Inferior parietal cortex (tissue), 1 donor: ENCODE measurements around the gene TBC1D5.
"Not testable (repeated sequence)": the region's sequence is repeated elsewhere in the genome, so short reads cannot be mapped to it uniquely, and the experiment has no call there.

Experiments used
- DNase-seq: peaks from one replicate; pipeline ENCODE4 v3.0.0-alpha.2; 2016; ENCODE audit errors: extremely low spot score

Gene TBC1D5

DNA sequence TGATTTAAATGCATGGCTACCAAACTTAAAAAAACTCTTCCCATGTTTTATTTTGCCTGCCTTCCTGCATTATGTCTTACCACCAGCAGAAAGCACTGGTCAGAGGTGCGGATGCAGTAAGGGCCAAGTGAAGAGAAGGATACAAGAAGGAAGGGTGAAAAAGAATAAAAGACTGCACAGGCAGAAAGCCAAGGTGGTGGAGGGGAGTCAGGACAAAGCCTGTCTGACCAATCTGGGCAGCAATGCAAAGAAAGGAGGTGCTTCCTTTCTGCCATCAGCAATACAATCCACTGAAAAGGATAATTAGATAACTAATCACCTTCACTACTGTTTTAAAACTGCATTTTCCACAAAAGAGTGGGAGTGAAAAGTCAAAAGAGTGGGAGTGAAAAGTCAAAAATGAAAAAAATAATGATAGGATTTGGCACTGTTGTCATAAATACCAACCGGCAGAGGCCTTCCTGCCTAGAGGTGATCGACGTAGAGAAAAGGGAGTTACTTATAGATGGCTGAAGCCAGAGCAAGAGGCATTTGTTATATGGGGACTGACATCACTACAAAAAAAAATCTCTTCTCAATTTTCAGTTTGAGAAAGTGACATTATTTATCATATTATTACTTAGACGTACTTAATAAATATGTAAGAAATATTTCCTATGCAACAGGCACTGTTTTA lies 385.3 kb downstream of the TBC1D5 start:
- DNase-seq, result no peak

DNA sequence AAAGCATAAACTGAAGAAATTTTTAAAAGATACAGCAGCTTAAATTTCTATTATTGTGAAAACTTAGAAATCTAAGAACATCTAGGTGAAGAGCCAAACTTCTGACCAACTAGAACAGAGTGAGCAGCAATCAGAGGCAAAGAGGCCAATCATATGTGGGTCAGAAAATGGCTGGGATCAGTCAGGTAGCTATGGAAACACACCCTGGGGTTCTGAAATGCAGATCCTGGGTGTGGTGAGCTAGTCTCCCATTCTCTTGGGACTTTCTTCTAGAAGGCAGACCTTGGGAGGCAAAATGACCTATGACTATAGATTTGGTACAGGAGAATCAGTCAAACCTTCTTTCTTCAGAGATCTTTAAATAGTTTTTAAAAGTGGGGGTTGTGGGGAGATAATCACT lies 385.8 kb downstream of the TBC1D5 start:
- DNase-seq, result no peak

DNA sequence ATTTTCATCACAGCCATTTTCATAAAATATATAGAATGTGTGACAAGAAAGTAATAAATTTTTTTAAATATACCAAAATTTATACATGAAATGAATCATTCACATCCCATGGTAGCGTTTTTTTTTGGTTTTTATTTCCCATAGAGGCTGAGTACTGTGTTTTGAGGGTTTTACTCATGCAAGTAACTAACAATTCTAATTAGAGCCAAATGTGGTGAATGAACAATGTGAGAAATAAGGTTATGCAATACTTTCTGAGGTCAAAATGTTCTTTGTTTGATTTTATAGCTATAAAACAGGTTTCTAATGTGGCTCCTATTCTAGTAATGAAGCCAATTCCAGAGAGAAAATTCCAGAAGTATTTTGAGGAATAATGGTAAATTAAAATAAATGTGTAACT lies 386.8 kb downstream of the TBC1D5 start:
- no peak for DNase-seq

DNA sequence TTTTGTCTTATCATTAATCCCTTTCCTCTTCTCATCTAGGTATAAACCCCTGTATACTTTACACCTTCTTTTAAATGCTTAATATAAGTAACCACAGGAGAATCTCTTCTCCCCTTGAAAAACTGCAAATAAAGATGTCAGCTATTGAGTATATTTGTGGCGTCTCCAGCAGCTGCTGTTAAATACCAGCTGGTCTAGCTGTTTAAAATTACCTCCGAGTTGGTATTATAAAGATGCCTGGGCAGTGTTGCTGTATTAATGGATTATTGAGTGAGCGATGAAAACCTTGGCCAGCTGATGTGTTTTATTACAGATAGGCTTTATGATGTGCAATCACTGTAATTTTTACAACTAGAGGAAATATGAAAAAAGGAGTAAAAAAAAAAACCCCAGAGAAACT lies 388.1 kb downstream of the TBC1D5 start:
- DNase-seq, result no peak

DNA sequence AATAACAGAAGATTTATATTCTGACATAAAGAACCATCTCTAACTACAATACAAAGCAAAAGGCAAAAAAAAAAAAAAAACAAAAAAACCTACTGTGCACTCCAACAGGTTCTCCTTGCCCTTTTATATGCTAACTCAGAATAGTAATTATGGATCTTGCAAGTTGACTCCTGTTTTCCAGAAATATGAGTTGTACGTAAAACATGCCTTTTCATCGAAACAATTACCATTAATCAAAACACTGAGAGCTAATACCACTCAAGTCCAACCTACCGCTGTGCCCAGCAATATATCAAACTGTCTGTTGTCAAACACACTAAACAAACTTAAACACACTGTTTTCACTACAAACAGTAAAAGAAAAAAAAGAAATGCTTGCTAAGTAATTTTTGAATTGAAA lies 389.8 kb downstream of the TBC1D5 start:
- no peak for DNase-seq

- DNase-seq, result not testable (repeated sequence)
These were observed 391.2 kb downstream of the TBC1D5 start for GRCh38 chr3:17351193-17351592.

DNA sequence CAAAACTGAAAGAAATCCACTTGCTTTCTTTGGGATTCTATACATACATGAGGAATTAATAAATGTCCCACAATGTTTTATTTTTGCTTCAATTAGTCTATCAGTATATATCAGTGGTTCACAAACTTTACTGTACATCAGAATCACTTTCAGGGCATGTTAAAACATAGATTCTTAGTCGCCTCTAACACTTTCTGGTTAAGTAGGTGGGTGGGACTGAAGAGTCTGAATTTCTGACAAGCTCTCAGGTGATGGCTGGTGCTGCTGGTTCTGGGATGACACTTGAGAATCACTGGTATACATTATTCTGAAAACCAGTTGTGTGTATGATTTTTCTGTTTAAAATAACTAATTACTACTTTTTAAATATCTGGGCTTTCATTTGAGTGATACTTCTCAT lies 393.3 kb downstream of the TBC1D5 start:
- DNase-seq, result no peak

GRCh38 chr3:17342119-17342518 lies 400.3 kb downstream of the TBC1D5 start:
- no peak for DNase-seq

DNA sequence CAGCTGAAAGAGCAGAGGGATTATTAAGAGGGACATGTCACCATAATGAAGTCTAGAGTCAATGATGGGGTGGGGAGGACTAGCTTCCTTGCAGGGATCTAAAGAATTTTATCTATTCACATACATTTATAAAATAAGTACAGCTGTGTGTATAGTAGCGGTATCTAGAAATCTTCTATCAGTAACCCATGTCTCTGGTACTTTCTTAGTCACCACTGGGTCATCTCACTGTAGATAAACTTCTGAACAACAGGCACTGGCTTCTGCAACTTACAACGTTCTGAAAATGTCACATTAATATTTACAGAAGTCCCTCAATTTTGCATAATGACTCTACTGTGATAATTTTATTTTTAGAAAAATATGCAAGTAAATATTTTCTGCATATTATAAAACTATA lies 401.7 kb downstream of the TBC1D5 start:
- no peak for DNase-seq

DNA sequence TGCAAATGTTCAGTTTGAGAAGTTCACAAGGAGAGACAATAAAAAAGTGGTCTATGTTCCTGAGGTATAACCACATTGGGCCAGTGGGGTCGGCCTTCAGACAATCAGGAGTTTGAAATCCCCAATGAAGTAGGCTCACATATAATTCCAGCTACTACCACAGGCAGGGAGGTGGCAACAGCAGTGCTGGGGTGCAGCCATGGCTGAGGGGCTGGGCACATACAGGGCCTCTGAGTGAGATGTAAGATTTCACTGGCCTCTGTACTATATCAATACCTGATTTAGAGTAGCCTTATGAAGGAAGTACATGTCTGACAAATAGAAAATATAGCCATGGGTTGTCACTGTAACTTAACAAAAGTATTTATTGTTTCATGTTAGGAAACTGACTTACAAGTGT lies 402.2 kb downstream of the TBC1D5 start:
- DNase-seq, result no peak

GRCh38 chr3:17339132-17339575 lies 403.3 kb downstream of the TBC1D5 start:
- no peak for DNase-seq

GRCh38 chr3:17336291-17336690 lies 406.1 kb downstream of the TBC1D5 start:
- DNase-seq, result no peak

- DNase-seq, result no peak
These were observed 408.5 kb downstream of the TBC1D5 start for GRCh38 chr3:17333893-17334292.

GRCh38 chr3:17333446-17333845 lies 409.0 kb downstream of the TBC1D5 start:
- DNase-seq, result no peak

GRCh38 chr3:17330660-17331059 lies 411.8 kb downstream of the TBC1D5 start:
- no peak for DNase-seq

DNA sequence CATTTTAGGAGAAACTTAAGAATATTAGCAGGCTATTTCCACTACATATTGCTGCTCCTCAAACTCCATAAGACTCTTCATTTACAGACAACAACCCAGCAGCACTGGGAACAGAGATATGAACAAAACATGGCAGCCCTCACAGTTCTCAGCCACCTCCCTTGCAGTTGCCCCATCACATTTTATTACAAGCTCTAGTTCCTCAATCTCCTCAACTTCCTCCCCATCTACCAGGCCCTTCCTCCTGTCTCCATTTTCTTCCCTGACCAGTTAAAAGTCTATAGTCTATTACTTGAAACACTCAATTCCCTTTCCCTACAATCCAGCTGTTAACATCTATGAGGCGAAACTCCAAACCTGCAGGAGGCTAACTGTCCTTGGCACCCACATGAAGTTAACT lies 412.5 kb downstream of the TBC1D5 start:
- DNase-seq, result no peak

- DNase-seq, result no peak
These were observed 420.2 kb downstream of the TBC1D5 start for GRCh38 chr3:17322106-17322793.

GRCh38 chr3:17320266-17320665 lies 422.2 kb downstream of the TBC1D5 start:
- DNase-seq, result no peak

- DNase-seq, result no peak
These were observed 426.5 kb downstream of the TBC1D5 start for GRCh38 chr3:17315897-17316296.

GRCh38 chr3:17314171-17314570 lies 428.3 kb downstream of the TBC1D5 start:
- no peak for DNase-seq

DNA sequence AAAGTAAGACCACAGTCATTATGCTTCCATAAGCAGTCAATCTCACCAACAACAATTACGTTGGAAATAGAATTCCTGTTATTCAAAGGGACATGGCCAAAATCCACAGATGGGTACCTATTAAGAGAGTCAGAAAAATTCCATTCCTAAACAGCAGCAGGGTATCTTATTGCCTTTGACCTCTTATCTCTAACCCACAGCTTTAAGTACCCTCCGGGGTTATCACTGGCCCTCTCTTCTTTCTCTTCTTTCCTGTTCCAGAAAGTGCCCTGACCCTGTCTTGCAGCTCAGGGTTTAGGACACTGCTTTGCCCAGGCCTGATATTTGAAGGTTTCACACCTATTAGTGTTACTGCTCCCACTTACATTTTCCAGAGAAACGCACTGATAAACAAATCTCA lies 428.7 kb downstream of the TBC1D5 start:
- DNase-seq, result no peak

GRCh38 chr3:17310983-17311382 lies 431.4 kb downstream of the TBC1D5 start:
- no peak for DNase-seq

DNA sequence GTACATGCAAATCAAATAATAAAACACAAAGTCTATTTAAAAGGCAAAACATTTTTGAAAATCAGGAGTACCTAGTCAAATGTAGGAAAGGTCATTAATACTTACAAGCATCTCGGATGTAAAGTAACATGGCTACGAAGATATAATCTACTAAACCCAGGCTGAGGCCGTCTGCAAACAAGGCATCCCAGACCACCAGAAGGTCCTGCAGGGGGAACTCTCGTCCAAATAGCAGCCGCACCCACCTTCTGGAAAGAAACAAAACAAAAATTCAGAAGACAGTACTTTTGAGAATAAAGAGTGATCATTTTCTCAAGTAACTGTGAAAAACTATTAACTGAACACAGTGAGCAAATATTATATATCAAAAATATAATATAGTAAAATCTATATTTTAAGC lies 434.5 kb downstream of the TBC1D5 start:
- no peak for DNase-seq

DNA sequence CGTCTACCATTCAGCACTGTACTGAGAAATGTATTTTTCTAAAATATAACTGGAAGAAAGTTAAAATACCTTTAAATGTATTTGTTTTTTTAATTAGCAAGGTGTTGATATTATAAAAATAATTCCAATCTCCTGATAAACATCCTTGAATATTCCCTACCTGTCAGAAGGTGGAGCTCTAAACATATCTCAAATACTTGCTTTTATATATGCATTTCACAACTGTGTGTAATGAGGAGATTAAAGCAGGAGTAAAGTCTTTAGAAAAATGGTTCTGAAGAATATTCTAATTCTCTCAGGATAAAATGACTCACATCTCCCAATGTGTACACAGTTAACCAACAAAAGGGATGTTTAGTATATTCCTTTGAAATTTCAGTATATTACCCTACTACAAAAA lies 434.9 kb downstream of the TBC1D5 start:
- DNase-seq, result no peak
